ENCODE measurements around the gene IGSF21. TPM values are rescaled to one million over a fixed set of nuclear protein-coding genes. Genes with fewer than 3 reads are reported as not detected.

Gene IGSF21
- total RNA-seq, 1 experiment from 2014 or later, result 5.2 TPM

DNA sequence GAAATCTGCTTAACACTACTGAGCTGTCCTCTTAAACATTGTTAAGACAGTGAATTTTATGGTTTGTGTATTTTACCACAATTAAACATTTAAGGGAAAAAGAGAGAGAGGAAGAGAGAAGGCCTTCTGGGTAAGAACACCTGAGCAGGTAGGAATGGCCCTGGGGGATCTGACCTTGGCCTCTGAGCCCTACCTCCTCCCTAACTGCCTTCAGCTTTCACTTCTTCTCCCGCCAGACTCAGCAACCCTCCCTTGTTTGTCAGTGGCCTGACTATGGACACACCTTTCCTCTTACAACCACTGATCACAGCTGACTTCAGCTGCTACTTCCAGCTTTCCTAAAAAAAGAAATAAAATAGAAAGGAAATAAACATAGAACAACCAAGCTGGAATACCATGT is 13.5 kb upstream of the IGSF21 start:
- Mint-ChIP-seq H3K4me1 (peaks cover 48% of the 10 kb centered on the region in 2 experiments), H3K27ac (peak overlapping the region in 1 of 3 experiments; percentile 62; a peak in 2 of 7 replicates), H3K36me3 (ENCODE audit: insufficient read depth in 1 of 3, low read depth in 3 of 3) (peaks cover 7 to 19% (median 11%) of the 10 kb centered on the region in 3 experiments; a peak in 6 of 7 replicates), H3K27me3 (ENCODE audit: low read depth) (peaks cover 34% of the 10 kb centered on the region), H3K4me3 (no peak overlapping the region), H3K9me3 (peaks cover 15 to 16% of the 10 kb centered on the region in 2 experiments)
- Histone ChIP-seq H4K91ac (ENCODE audit: insufficient read length, low read depth, low read length) (no peak overlapping the region), H3K27me3 (ENCODE audit: insufficient read depth, low read length) (no peaks in the 10 kb centered on the region; the same call in 1 of the 2 replicates), H3K79me1 (ENCODE audit: insufficient read depth, low read depth, low read length, poor library complexity, severe bottlenecking) (no peaks in the 10 kb centered on the region), H2AFZ (ENCODE audit: low read length) (no peak overlapping the region), H4K20me1 (ENCODE audit: control insufficient read depth, insufficient read depth, insufficient read length) (no peaks in the 10 kb centered on the region), H2AK5ac (ENCODE audit: insufficient read length, low read length) (no peak overlapping the region), H3K14ac (ENCODE audit: insufficient read depth, low read length) (no peak overlapping the region), H2BK12ac (ENCODE audit: insufficient read length, low read depth, low read length) (no peak overlapping the region), H3K23ac (ENCODE audit: insufficient read length, low read depth, low read length) (no peak overlapping the region), H3K56ac (ENCODE audit: insufficient read length, low read depth, low read length) (no peak overlapping the region), H3K4ac (ENCODE audit: low read depth, low read length) (no peak overlapping the region), H3K9me3 (ENCODE audit: control insufficient read depth, low read depth, low read length) (no peaks in the 10 kb centered on the region), H2BK120ac (ENCODE audit: low read depth, low read length, poor library complexity, severe bottlenecking) (no peak overlapping the region), H3K18ac (ENCODE audit: insufficient read length, low read depth, low read length) (no peak overlapping the region), H3T11ph (ENCODE audit: low read length) (no peak overlapping the region), H3K4me2 (ENCODE audit: insufficient read depth, insufficient read length, low read length) (no peak overlapping the region), H4K5ac (ENCODE audit: insufficient read length, low read depth, low read length) (no peak overlapping the region), H2BK15ac (ENCODE audit: low read depth, low read length) (no peak overlapping the region), H3K4me1 (ENCODE audit: insufficient read depth, low read length) (peaks cover 20% of the 10 kb centered on the region), H3K23me2 (ENCODE audit: insufficient read length, low read depth, low read length, poor library complexity, severe bottlenecking) (peaks cover 2% of the 10 kb centered on the region), H2BK5ac (ENCODE audit: insufficient read length, low read length) (no peak overlapping the region), H3K27ac (ENCODE audit: insufficient read length, low read depth, low read length) (no peak overlapping the region), H2BK20ac (ENCODE audit: low read depth, low read length, poor library complexity, severe bottlenecking) (no peak overlapping the region), H4K8ac (replicated peaks; ENCODE audit: insufficient read length, low read depth, low read length) (no peak overlapping the region), H3K9ac (ENCODE audit: extremely low read depth, insufficient read length, low read length) (no peak overlapping the region), H3K79me2 (ENCODE audit: insufficient read depth, low read length) (no peaks in the 10 kb centered on the region)
- TF ChIP-seq CTCF (conservative IDR thresholded peaks at IDR 0.05), result no peak
- no CpG with 5 or more reads among the region's 1 CpG for WGBS (ENCODE audit: extremely low coverage, insufficient read length, low lambda C conversion rate)
- DNase-seq, result no peak

Measured in H9 (cell line).